Aorta (tissue), 5 donors: ENCODE results near the gene OR5I1. TPM values are rescaled to one million over a fixed set of nuclear protein-coding genes. Genes with fewer than 3 reads are reported as not detected.
"Not testable (repeated sequence)": the region's sequence is repeated elsewhere in the genome, so short reads cannot be mapped to it uniquely, and the experiment has no call there.

Experiments used
- ATAC-seq: fragments of 200-7000 bp; cut with Tn5 transposase; one replicate; pipeline ENCODE4 v1.9.1; 2022; ENCODE audit warnings: moderate library complexity; ENCODE audit not compliant: low FRiP score
- DNase-seq, 2 donors: peaks; one replicate each; pipeline ENCODE4 v3.0.0-alpha.2; 2020
- H3K27ac ChIP-seq, 2 donors: one replicate each; pipeline ENCODE4 v1.5.1; 2013; ENCODE audit warnings: low read length in 2 of 2, mild to moderate bottlenecking in 2 of 2, moderate library complexity in 2 of 2, control low read depth in 1 of 2, inconsistent platforms in 1 of 2, low read depth in 1 of 2
- H3K27me3 ChIP-seq, 2 donors: one replicate each; pipeline ENCODE4 v1.6.1; 2013; ENCODE audit warnings: control low read depth in 1 of 2, low read length in 1 of 2, mild to moderate bottlenecking in 1 of 2, moderate library complexity in 1 of 2; ENCODE audit not compliant: insufficient read depth in 2 of 2, control insufficient read depth in 1 of 2
- H3K36me3 ChIP-seq, 2 donors: one replicate each; pipeline ENCODE4 v1.6.1; 2013; ENCODE audit warnings: control low read depth in 1 of 2, low read length in 1 of 2, mild to moderate bottlenecking in 1 of 2; ENCODE audit not compliant: insufficient read depth in 2 of 2, control insufficient read depth in 1 of 2
- H3K4me1 ChIP-seq, 2 donors: one replicate each; pipeline ENCODE4 v1.6.1; 2013; ENCODE audit warnings: low read length in 2 of 2, control low read depth in 1 of 2, mild to moderate bottlenecking in 1 of 2, moderate library complexity in 1 of 2; ENCODE audit not compliant: insufficient read depth in 2 of 2, control insufficient read depth in 1 of 2
- H3K4me3 ChIP-seq, 2 donors: one replicate each; pipeline ENCODE4 v1.5.1; 2013; ENCODE audit warnings: low read length in 2 of 2, control low read depth in 1 of 2, mild to moderate bottlenecking in 1 of 2
- H3K9me3 ChIP-seq: one replicate; pipeline ENCODE4 v1.6.1; 2013; ENCODE audit warnings: mild to moderate bottlenecking, low read length; ENCODE audit not compliant: control insufficient read depth
- WGBS, 2 donors: extraction: QIAGEN DNeasy Blood & Tissue Kit; methylation state at CpG; one replicate each; pipeline ENCODE4 v1.1.7; 2013; 5-methylcytosine and 5-hydroxymethylcytosine counted together
- intact Hi-C, 2 donors: fragments of 100-400 bp; cut with DNase I; formaldehyde crosslinking; loops; one replicate each; pipeline versions ENCODE4 v1.14.2 to v1.15.0; 2022
- polyA plus RNA-seq, 2 donors: library from polyadenylated mRNA; stranded (reverse); fragments of 200-250 nt; gene quantifications; one replicate each; pipeline ENCODE4 v1.2.3, GENCODE V29; 2013
- total RNA-seq, 2 donors: library from RNA; stranded (reverse); fragmentation: NEBNext Ultra II Directional; extraction: Animal tissue kit (Norgen Biotek cat#: 25700); gene quantifications; one replicate each; pipeline ENCODE4 v1.2.1, GENCODE V29; 2021
- donor health status: healthy with polysubstance abuse.
- donor health status: Bipolar disorder and iron deficiency.
- donor health status: DM: no; HTN: no; CAD: no.
- donor health status: DM: no; HTN: no; CAD: no.
- donor health status: DM: yes; HTN: yes; CAD: no.

OR5I1 gene
- total and polyA plus RNA-seq, 4 donors, result not detected

DNA sequence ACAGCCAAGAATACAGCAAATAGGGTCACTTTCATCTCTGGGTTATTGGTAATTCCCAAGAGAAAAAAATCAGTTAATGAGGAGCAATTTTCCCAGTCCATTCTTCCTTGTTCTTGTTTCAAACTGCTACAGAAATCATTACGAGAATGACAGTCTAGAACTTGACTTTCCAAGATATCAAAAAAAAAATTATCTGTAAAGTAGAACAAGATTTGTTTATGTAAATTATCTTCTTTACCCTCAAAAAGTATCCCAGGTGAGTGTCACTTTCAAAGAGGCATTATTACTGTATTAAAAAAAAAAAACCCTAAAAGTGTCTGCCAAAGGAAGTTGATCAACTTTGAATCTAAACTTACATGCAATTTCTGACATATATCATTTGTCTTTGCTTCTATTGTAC is 21.7 kb downstream of the OR5I1 start, which contains the start of gene OR5W2:
Gene OR5W2, minus strand, starts transcription at position 101 of the 400 bp plus-strand sequence. Its CDS starts 0 bp downstream, at position 101.
- Histone ChIP-seq H3K36me3 (no peaks in the 10 kb centered on the region), H3K9me3 (no peaks in the 10 kb centered on the region), H3K27me3 (no peaks in the 10 kb centered on the region), H3K4me3 (no peak within 1 kb of the TSS), H3K27ac (no peak within 1 kb of the TSS), H3K4me1 (no peaks in the 10 kb centered on the region)
- DNase-seq, result no peak
- intact Hi-C loops, result no loop called here
- no peak for ATAC-seq
- WGBS, 2 donors, result 35 to 64% methylated on average over 1 of the region's 1 CpG

DNA sequence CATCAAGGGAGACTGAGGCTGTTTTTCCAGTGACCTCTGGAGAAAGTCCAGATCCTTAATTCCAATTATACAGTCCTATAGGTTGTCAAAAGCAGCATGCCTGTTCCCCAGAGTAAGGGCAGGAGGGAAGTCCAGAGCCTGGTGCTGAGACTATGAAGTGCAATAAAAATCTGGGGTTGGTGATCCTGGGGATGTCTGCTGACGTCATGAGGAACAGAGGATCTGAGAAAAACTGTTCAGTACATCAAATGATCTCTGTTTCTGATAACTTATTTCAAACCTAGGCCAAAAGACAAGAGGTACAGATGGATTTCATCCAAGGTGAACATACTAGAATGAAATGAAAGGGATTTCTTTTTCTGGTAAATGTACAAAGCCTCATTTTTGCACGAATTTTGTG is 33.9 kb downstream of the OR5I1 start:
- H3K27me3 ChIP-seq, result no peaks in the 10 kb centered on the region
- DNase-seq (no peak), ATAC-seq (no peak)
- no peaks in the 10 kb centered on the region for H3K9me3 ChIP-seq
- H3K36me3 ChIP-seq, result no peaks in the 10 kb centered on the region
- no peak overlapping the region for H3K4me3 ChIP-seq
- WGBS, 2 donors, result 24 to 27% methylated on average over 2 of the region's 2 CpGs
- intact Hi-C loops, result no loop called here
- H3K27ac ChIP-seq, result no peak overlapping the region
- H3K4me1 ChIP-seq, result no peaks in the 10 kb centered on the region

DNA sequence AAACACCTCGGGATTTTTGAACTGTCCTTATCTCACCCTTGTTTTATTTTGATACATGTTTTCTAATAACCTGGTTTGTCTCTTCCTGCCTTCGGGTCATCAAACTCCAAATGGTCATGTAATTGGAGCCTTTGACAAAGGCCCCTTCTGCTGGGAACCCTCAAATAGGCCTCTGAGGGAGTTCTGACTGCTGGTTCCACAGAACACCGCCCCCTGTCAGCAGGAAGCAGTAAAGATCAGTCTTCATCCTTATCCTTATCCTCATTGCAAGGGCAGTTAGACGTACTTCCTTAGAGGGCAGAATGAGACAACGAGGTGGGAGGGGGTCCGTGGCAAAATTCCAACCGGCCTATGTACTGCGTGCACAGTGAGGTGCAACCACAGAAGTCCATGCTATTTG is 41.0 kb downstream of the OR5I1 start:
- ATAC-seq (no peak), DNase-seq (no peak)
- intact Hi-C loops, result no loop called here
- Histone ChIP-seq H3K27me3 (no peaks in the 10 kb centered on the region), H3K36me3 (no peaks in the 10 kb centered on the region), H3K9me3 (peaks cover 2% of the 10 kb centered on the region), H3K27ac (no peak overlapping the region), H3K4me3 (no peak overlapping the region), H3K4me1 (no peaks in the 10 kb centered on the region)
- 54 to 55% methylated on average over 8 of the region's 8 CpGs for WGBS, 2 donors

DNA sequence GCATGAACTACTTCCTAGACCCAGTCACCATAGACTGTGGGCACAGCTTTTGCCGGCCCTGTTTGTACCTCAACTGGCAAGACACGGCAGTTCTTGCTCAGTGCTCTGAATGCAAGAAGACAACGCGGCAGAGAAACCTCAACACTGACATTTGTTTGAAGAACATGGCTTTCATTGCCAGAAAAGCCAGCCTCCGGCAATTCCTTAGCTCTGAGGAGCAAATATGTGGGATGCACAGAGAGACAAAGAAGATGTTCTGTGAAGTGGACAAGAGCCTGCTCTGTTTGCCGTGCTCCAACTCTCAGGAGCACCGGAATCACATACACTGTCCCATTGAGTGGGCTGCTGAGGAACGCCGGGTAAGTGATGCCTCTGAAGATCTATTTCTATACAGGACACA is 50.7 kb downstream of the OR5I1 start:
- intact Hi-C loops, ATAC-seq, H3K4me1 ChIP-seq, H3K4me3 ChIP-seq, DNase-seq, H3K9me3 ChIP-seq, H3K27me3 ChIP-seq, H3K36me3 ChIP-seq, H3K27ac ChIP-seq: not testable (repeated sequence)
- WGBS, 2 donors, result 81 to 85% methylated on average over 9 of the region's 9 CpGs

Other genes starting within 250 kb of the OR5I1 start
- gene OR5D13, start 163.0 kb downstream of the OR5I1 start, total RNA-seq, result not detected
- not detected for gene OR5D13, start 163.0 kb downstream of the OR5I1 start, polyA plus RNA-seq
- gene OR5D14, start 140.8 kb downstream of the OR5I1 start, total RNA-seq, result not detected
- gene OR5D14, start 140.8 kb downstream of the OR5I1 start, polyA plus RNA-seq, result not detected
- gene OR5L1, start 125.0 kb downstream of the OR5I1 start, total RNA-seq, result not detected
- not detected for gene OR5L1, start 125.0 kb downstream of the OR5I1 start, polyA plus RNA-seq
- not detected for gene OR5D18, start 116.8 kb downstream of the OR5I1 start, total RNA-seq
- not detected for gene OR5D18, start 116.8 kb downstream of the OR5I1 start, polyA plus RNA-seq
- gene OR5L2, start 109.2 kb downstream of the OR5I1 start, total RNA-seq, result not detected
- not detected for gene OR5L2, start 109.2 kb downstream of the OR5I1 start, polyA plus RNA-seq
- not detected for gene OR5D16, start 97.6 kb downstream of the OR5I1 start, total RNA-seq
- not detected for gene OR5D16, start 97.6 kb downstream of the OR5I1 start, polyA plus RNA-seq
- not detected for gene TRIM51, start 53.1 kb downstream of the OR5I1 start, total RNA-seq
- gene TRIM51, start 53.1 kb downstream of the OR5I1 start, polyA plus RNA-seq, result not detected
- gene OR5W2, start 21.8 kb downstream of the OR5I1 start, total RNA-seq, result not detected
- not detected for gene OR5W2, start 21.8 kb downstream of the OR5I1 start, polyA plus RNA-seq
- gene OR10AG1, start 33.5 kb upstream of the OR5I1 start, total RNA-seq, result not detected
- not detected for gene OR10AG1, start 33.5 kb upstream of the OR5I1 start, polyA plus RNA-seq
- gene OR5F1, start 58.2 kb upstream of the OR5I1 start, total RNA-seq, result not detected
- gene OR5F1, start 58.2 kb upstream of the OR5I1 start, polyA plus RNA-seq, result not detected
- not detected for gene OR5AS1, start 91.3 kb upstream of the OR5I1 start, total RNA-seq
- gene OR5AS1, start 91.3 kb upstream of the OR5I1 start, polyA plus RNA-seq, result under 1 TPM in 1 of 2 donors, not detected in 1; under 0.01 TPM
- not detected for gene OR8I2, start 156.9 kb upstream of the OR5I1 start, total RNA-seq
- gene OR8I2, start 156.9 kb upstream of the OR5I1 start, polyA plus RNA-seq, result not detected
- gene OR8H2, start 167.3 kb upstream of the OR5I1 start, total RNA-seq, result not detected
- gene OR8H2, start 167.3 kb upstream of the OR5I1 start, polyA plus RNA-seq, result not detected
- not detected for gene OR8H3, start 186.0 kb upstream of the OR5I1 start, total RNA-seq
- not detected for gene OR8H3, start 186.0 kb upstream of the OR5I1 start, polyA plus RNA-seq
- gene OR8J3, start 203.8 kb upstream of the OR5I1 start, total RNA-seq, result not detected
- gene OR8J3, start 203.8 kb upstream of the OR5I1 start, polyA plus RNA-seq, result not detected
- not detected for gene OR8K5, start 223.9 kb upstream of the OR5I1 start, total RNA-seq
- gene OR8K5, start 223.9 kb upstream of the OR5I1 start, polyA plus RNA-seq, result not detected
- not detected for gene OR5J2, start 240.2 kb upstream of the OR5I1 start, total RNA-seq
- not detected for gene OR5J2, start 240.2 kb upstream of the OR5I1 start, polyA plus RNA-seq